Measurements from ENCODE around the gene SEC23A.

DNA sequence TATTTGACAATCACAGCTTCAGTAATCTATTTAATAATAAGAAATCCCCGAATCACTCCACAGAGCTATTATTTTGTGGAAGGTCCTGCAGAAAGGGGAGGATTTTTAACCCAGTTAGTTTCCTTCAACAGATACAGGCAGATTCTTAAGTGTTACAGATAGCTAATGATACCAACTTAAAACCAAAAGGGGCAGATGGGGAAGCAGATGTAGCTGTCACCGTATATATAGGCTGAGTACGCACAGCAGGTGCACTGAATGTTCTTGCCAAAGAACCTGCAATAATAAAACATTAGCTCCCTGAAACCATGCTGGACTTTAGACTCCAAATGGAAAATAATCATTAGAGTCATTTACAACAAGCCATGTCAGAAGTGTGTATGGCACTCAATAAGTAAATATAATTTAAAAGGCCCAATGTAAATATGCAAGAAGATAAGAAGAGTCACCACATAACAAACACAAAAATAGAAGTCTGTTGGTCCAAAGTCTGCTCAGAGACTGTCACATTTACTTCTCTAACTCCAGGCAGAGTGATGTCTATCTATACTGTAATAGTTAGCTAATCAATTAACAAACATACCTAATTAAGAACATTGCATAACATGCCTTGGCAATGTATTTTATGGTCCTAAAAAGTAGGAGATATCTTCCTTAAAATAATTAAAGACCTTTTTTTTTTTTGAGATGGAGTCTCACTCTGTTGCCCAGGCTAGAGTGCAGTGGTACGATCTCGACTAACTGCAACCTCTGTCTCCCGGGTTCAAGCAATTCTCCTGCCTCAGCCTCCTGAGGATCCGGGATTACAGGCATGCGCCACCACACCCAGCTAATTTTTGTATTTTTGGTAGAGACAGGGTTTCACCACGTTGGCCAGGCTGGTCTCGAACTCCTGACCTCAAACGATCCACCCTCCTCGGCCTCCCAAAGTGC lies 78.8 kb downstream of the SEC23A start:
- no peak for TF ChIP-seq POLR2A (IDR thresholded peaks at IDR 0.05)
- no peak for TF ChIP-seq CTCF (IDR thresholded peaks at IDR 0.05)

Measured in heart left ventricle (tissue), 13 donors.